Sigmoid colon (tissue), 4 donors: ENCODE results near the gene EP300.

Experiments used
- EP300 ChIP-seq, 4 donors: sonication (generic); formaldehyde crosslinking; IDR thresholded peaks; one replicate each; pipeline ENCODE4 v1.6.1; 2017; ENCODE audit warnings: antibody characterized with exemption in 4 of 4
- POLR2A ChIP-seq, 2 donors: fragments of 450-650 bp; IDR thresholded peaks; one replicate each; pipeline ENCODE4 v1.6.1; 2016; ENCODE audit warnings: antibody characterized with exemption in 2 of 2, mild to moderate bottlenecking in 2 of 2, moderate library complexity in 2 of 2
- POLR2AphosphoS5 ChIP-seq, 4 donors: sonication (generic); formaldehyde crosslinking; IDR thresholded peaks; one replicate each; pipeline ENCODE4 v1.6.1; 2017; ENCODE audit warnings: antibody characterized with exemption in 4 of 4
- TF ChIP-seq, protein P1 (sequence below), 4 experiments: fragments of 450-650 bp in 3 of 4; fragments of 200-600 bp in 1 of 4; IDR thresholded peaks; one replicate each; pipeline ENCODE4 v1.5.1; 2016 to 2019; ENCODE audit warnings: antibody characterized with exemption in 4 of 4, mild to moderate bottlenecking in 3 of 4, moderate library complexity in 2 of 4

GRCh38 chr22:41171996-41172395 lies 79.6 kb downstream of the EP300 start:
- TF ChIP-seq, protein P1, sequence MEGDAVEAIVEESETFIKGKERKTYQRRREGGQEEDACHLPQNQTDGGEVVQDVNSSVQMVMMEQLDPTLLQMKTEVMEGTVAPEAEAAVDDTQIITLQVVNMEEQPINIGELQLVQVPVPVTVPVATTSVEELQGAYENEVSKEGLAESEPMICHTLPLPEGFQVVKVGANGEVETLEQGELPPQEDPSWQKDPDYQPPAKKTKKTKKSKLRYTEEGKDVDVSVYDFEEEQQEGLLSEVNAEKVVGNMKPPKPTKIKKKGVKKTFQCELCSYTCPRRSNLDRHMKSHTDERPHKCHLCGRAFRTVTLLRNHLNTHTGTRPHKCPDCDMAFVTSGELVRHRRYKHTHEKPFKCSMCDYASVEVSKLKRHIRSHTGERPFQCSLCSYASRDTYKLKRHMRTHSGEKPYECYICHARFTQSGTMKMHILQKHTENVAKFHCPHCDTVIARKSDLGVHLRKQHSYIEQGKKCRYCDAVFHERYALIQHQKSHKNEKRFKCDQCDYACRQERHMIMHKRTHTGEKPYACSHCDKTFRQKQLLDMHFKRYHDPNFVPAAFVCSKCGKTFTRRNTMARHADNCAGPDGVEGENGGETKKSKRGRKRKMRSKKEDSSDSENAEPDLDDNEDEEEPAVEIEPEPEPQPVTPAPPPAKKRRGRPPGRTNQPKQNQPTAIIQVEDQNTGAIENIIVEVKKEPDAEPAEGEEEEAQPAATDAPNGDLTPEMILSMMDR (IDR thresholded peaks at IDR 0.05): no peak
- no peak for TF ChIP-seq POLR2A (IDR thresholded peaks at IDR 0.05)
- no peak for TF ChIP-seq POLR2AphosphoS5 (IDR thresholded peaks at IDR 0.05)
- TF ChIP-seq EP300 (IDR thresholded peaks at IDR 0.05): no peak
